ENCODE measurements around the gene PACC1. TPM values are rescaled to one million over a fixed set of nuclear protein-coding genes. Genes with fewer than 3 reads are reported as not detected.

Gene PACC1
- 1 to 10 TPM; 6.5 to 7.2 TPM for total RNA-seq
- 1 to 10 TPM; 2.8 to 8.1 TPM for polyA plus RNA-seq
- long read RNA-seq, donor 1, partial matches to known transcripts = 5 of 7 reads
- long read RNA-seq, donor 1, other reads (novel, unspliced or antisense) = 0 of 7 reads
- long read RNA-seq, donor 2 = 0 reads
- long read RNA-seq, donor 3, partial matches to known transcripts = 0 of 2 reads
- long read RNA-seq, donor 3, other reads (novel, unspliced or antisense) = 0 of 2 reads
- long read RNA-seq, donor 4, partial matches to known transcripts = 0 of 1 reads
- long read RNA-seq, donor 4, other reads (novel, unspliced or antisense) = 0 of 1 reads
- long read RNA-seq, donor 5, transcript TMEM206-201 (8 exons, 2,475 nt) = major isoform, 7 of 7 reads
- long read RNA-seq, donor 5, partial matches to known transcripts = 0 of 7 reads
- long read RNA-seq, donor 5, other reads (novel, unspliced or antisense) = 0 of 7 reads

GRCh38 chr1:212414328-212415106, at the start of gene PACC1:
Gene PACC1 (minus strand): TSS chr1:212414886. CDS start chr1:212414757, 129 bp downstream.
- peaks cover 0 to 10% (median 3%) of the 10 kb centered on the region in 5 donors for H3K4me1 ChIP-seq (ENCODE audit: control insufficient read depth in 5 of 5, insufficient read depth in 5 of 5, low read length in 5 of 5)
- H3K27me3 ChIP-seq (ENCODE audit: control insufficient read depth in 3 of 3, insufficient read depth in 3 of 3, low read length in 2 of 3) = no peaks in the 10 kb centered on the region
- H3K4me3 ChIP-seq = peak within 1 kb of the TSS; percentile 88
- peak within 1 kb of the TSS in 1 of 2 donors; percentile 58 for H3K27ac ChIP-seq (ENCODE audit: low read depth in 1 of 2, low read length in 1 of 2)
- no peaks in the 10 kb centered on the region for H3K9me3 ChIP-seq (ENCODE audit: control insufficient read depth in 4 of 4, insufficient read depth in 3 of 4, low read length in 3 of 4)
- peak; percentile 93 to 94 (median 93) for DNase-seq
- H3K9ac ChIP-seq (ENCODE audit: insufficient read depth in 1 of 2, low read length in 2 of 2) = peak within 1 kb of the TSS in 1 of 2 donors; percentile 62
- peaks cover 0 to 10% (median 2%) of the 10 kb centered on the region in 4 donors for H3K36me3 ChIP-seq (ENCODE audit: control insufficient read depth in 4 of 4, insufficient read depth in 4 of 4, low read length in 4 of 4)
- no peak for TF ChIP-seq CTCF (IDR thresholded peaks at IDR 0.05; ENCODE audit: control extremely low read depth, extremely low read depth)
- 0 to 1% methylated on average over 74 of the region's 74 CpGs for WGBS, 2 donors
- ATAC-seq (ENCODE audit: insufficient read depth, low FRiP score) = peak; percentile 91

- H3K9me3 ChIP-seq (ENCODE audit: control insufficient read depth in 4 of 4, insufficient read depth in 3 of 4, low read length in 3 of 4) = no peaks in the 10 kb centered on the region
- 84 to 86% methylated on average over 7 of the region's 7 CpGs for WGBS, 2 donors
- H3K9ac ChIP-seq (ENCODE audit: insufficient read depth in 1 of 2, low read length in 2 of 2) = no peak overlapping the region
- TF ChIP-seq CTCF (IDR thresholded peaks at IDR 0.05; ENCODE audit: control extremely low read depth, extremely low read depth) = no peak
- no peak overlapping the region for H3K27ac ChIP-seq (ENCODE audit: low read depth in 1 of 2, low read length in 1 of 2)
- H3K4me1 ChIP-seq (ENCODE audit: control insufficient read depth in 5 of 5, insufficient read depth in 5 of 5, low read length in 5 of 5) = peaks cover 0 to 2% (median 0%) of the 10 kb centered on the region in 5 donors
- no peaks in the 10 kb centered on the region for H3K36me3 ChIP-seq (ENCODE audit: control insufficient read depth in 4 of 4, insufficient read depth in 4 of 4, low read length in 4 of 4)
- ATAC-seq (ENCODE audit: insufficient read depth, low FRiP score) = no peak
- no peak overlapping the region for H3K4me3 ChIP-seq
- H3K27me3 ChIP-seq (ENCODE audit: control insufficient read depth in 3 of 3, insufficient read depth in 3 of 3, low read length in 2 of 3) = no peaks in the 10 kb centered on the region
- DNase-seq = no peak
These were observed 49.0 kb upstream of the PACC1 start for GRCh38 chr1:212463565-212464285.

GRCh38 chr1:212461916-212462660, 47.4 kb upstream of the PACC1 start:
- Histone ChIP-seq H3K27ac (ENCODE audit: low read depth in 1 of 2, low read length in 1 of 2) (no peak overlapping the region), H3K9me3 (ENCODE audit: control insufficient read depth in 4 of 4, insufficient read depth in 3 of 4, low read length in 3 of 4) (peaks cover 0 to 3% (median under 1%) of the 10 kb centered on the region in 4 donors), H3K9ac (ENCODE audit: insufficient read depth in 1 of 2, low read length in 2 of 2) (no peak overlapping the region), H3K4me3 (no peak overlapping the region), H3K27me3 (ENCODE audit: control insufficient read depth in 3 of 3, insufficient read depth in 3 of 3, low read length in 2 of 3) (no peaks in the 10 kb centered on the region), H3K4me1 (ENCODE audit: control insufficient read depth in 5 of 5, insufficient read depth in 5 of 5, low read length in 5 of 5) (no peaks in the 10 kb centered on the region), H3K36me3 (ENCODE audit: control insufficient read depth in 4 of 4, insufficient read depth in 4 of 4, low read length in 4 of 4) (no peaks in the 10 kb centered on the region)
- DNase-seq (no peak), ATAC-seq (ENCODE audit: insufficient read depth, low FRiP score) (no peak)
- 88 to 96% methylated on average over 13 of the region's 13 CpGs for WGBS, 2 donors
- no peak for TF ChIP-seq CTCF (IDR thresholded peaks at IDR 0.05; ENCODE audit: control extremely low read depth, extremely low read depth)
